OCI-LY3 (cell line): Measurements from ENCODE around the gene HOXA3.

Experiments used
- CTCF ChIP-seq: fragments of 200-600, 300-600 bp; sonication (generic); IDR thresholded peaks from 2 replicates; pipeline ENCODE4 v1.5.1; 2014; ENCODE audit warnings: antibody characterized with exemption, low read length, low read depth
- EZH2phosphoT487 ChIP-seq: fragments of 200-600 bp; shearing (Covaris generic); IDR thresholded peaks from 2 replicates; pipeline ENCODE4 v1.6.1; 2018; ENCODE audit warnings: antibody characterized with exemption, mixed run types, low read depth

GRCh38 chr7:27106901-27107240 is 45.5 kb downstream of the HOXA3 start:
- TF ChIP-seq CTCF (no peak), EZH2phosphoT487 (no peak)
